Measurements from ENCODE around the gene VMA21. TPM values are rescaled to one million over a fixed set of nuclear protein-coding genes. Genes with fewer than 3 reads are reported as not detected.
A peak's percentile ranks its signal among the peaks of the same experiment; 100 is the strongest.

The VMA21 gene
- total RNA-seq = 47.3 and 68.6 TPM in 2 replicates

- no peak for DNase-seq (ENCODE audit: low read depth)
Measured at GRCh38 chrX:151396825-151397740, at the start of gene VMA21. Gene VMA21, plus strand, starts transcription at chrX:151397206. Its CDS starts 103 bp downstream, at chrX:151397309.

GRCh38 chrX:151359341-151359740 lies 37.7 kb upstream of the VMA21 start:
- no peak for DNase-seq (ENCODE audit: low read depth)

GRCh38 chrX:151359931-151360871 lies 36.8 kb upstream of the VMA21 start:
- DNase-seq (ENCODE audit: low read depth) = no peak

GRCh38 chrX:151363316-151363715 lies 33.7 kb upstream of the VMA21 start:
- no peak for DNase-seq (ENCODE audit: low read depth)

- no peak for DNase-seq (ENCODE audit: low read depth)
Measured at GRCh38 chrX:151365579-151365978, 31.4 kb upstream of the VMA21 start.

- DNase-seq (ENCODE audit: low read depth) = no peak
Measured at GRCh38 chrX:151370906-151371305, 26.1 kb upstream of the VMA21 start.

- no peak for DNase-seq (ENCODE audit: low read depth)
Measured at GRCh38 chrX:151384807-151385206, 12.2 kb upstream of the VMA21 start.

GRCh38 chrX:151386838-151387459 lies 10.1 kb upstream of the VMA21 start:
- DNase-seq (ENCODE audit: low read depth) = no peak

- no peak for DNase-seq (ENCODE audit: low read depth)
Measured at GRCh38 chrX:151391722-151392121, 5.3 kb upstream of the VMA21 start.

- no peak for DNase-seq (ENCODE audit: low read depth)
Measured at GRCh38 chrX:151393514-151393913, 3.5 kb upstream of the VMA21 start.

GRCh38 chrX:151396042-151396824 lies 773 bp upstream of the VMA21 start:
- DNase-seq (ENCODE audit: low read depth) = peak; percentile 83

GRCh38 chrX:151397741-151398070 lies 700 bp downstream of the VMA21 start:
- DNase-seq (ENCODE audit: low read depth) = peak; percentile 3

GRCh38 chrX:151398346-151398745 lies 1.3 kb downstream of the VMA21 start:
- no peak for DNase-seq (ENCODE audit: low read depth)

GRCh38 chrX:151402719-151403390 lies 5.8 kb downstream of the VMA21 start:
- peak; percentile 23 for DNase-seq (ENCODE audit: low read depth)

GRCh38 chrX:151416579-151416978 lies 19.6 kb downstream of the VMA21 start:
- DNase-seq (ENCODE audit: low read depth) = no peak

- DNase-seq (ENCODE audit: low read depth) = peak; percentile 34
Measured at GRCh38 chrX:151419782-151420181, 22.8 kb downstream of the VMA21 start.

- no peak for DNase-seq (ENCODE audit: low read depth)
Measured at GRCh38 chrX:151424505-151424904, 27.5 kb downstream of the VMA21 start.

- no peak for DNase-seq (ENCODE audit: low read depth)
Measured at GRCh38 chrX:151448509-151448908, 51.5 kb downstream of the VMA21 start.

GRCh38 chrX:151458824-151459223 lies 61.8 kb downstream of the VMA21 start:
- DNase-seq (ENCODE audit: low read depth) = no peak

All from renal cortical epithelial cell (primary cell).